ENCODE data around the gene ABCC1.

ABCC1 gene

GRCh38 chr16:16140537-16140936 is 191.1 kb downstream of the ABCC1 start:
- no peak for ATAC-seq (ENCODE audit: insufficient read depth, low read depth)
- peaks cover 4% of the 10 kb centered on the region; the same call in 1 of the 2 replicates for H4K20me1 ChIP-seq (ENCODE audit: insufficient read depth, low read length)

GRCh38 chr16:16141141-16141540 is 191.7 kb downstream of the ABCC1 start:
- ATAC-seq (ENCODE audit: insufficient read depth, low read depth) (no peak), DNase-seq (no peak)
- Histone ChIP-seq H3K9ac (ENCODE audit: low read depth, low read length) (no peak overlapping the region; the same call in 1 of the 2 replicates), H3K79me2 (ENCODE audit: insufficient read depth, low read length) (no peaks in the 10 kb centered on the region), H3K36me3 (ENCODE audit: insufficient read depth, low read length) (peaks cover 77% of the 10 kb centered on the region), H3K4me1 (ENCODE audit: insufficient read depth, low read length) (no peaks in the 10 kb centered on the region), H3K27ac (ENCODE audit: low read length) (no peak overlapping the region), H2AFZ (ENCODE audit: low read depth, low read length) (no peak overlapping the region), H3K27me3 (ENCODE audit: insufficient read depth, low read length, poor library complexity) (no peaks in the 10 kb centered on the region), H3K4me3 (ENCODE audit: low read depth in 1 of 2, low read length in 2 of 2) (no peak overlapping the region), H3K4me2 (ENCODE audit: insufficient read depth, low read length) (no peak overlapping the region), H3K9me3 (ENCODE audit: insufficient read depth, low read length, severe bottlenecking) (no peaks in the 10 kb centered on the region), H4K20me1 (ENCODE audit: insufficient read depth, low read length) (peaks cover 4% of the 10 kb centered on the region; the same call in 1 of the 2 replicates)
- TF ChIP-seq CTCF (IDR thresholded peaks at IDR 0.05; ENCODE audit: borderline replicate concordance, extremely low read depth, low read length, poor library complexity, severe bottlenecking) (no peak), EZH2 (IDR thresholded peaks at IDR 0.05; ENCODE audit: borderline replicate concordance, low read depth, low read length, severe bottlenecking) (no peak)

More at GRCh38 chr16:16140537-16140936, 191.1 kb downstream of the ABCC1 start:
- Histone ChIP-seq H3K9ac (ENCODE audit: low read depth, low read length) (no peak overlapping the region), H3K79me2 (ENCODE audit: insufficient read depth, low read length) (no peaks in the 10 kb centered on the region), H3K4me3 (ENCODE audit: low read depth in 1 of 2, low read length in 2 of 2) (no peak overlapping the region), H3K27ac (ENCODE audit: low read length) (no peak overlapping the region), H3K4me2 (ENCODE audit: insufficient read depth, low read length) (no peak overlapping the region), H3K27me3 (ENCODE audit: insufficient read depth, low read length, poor library complexity) (no peaks in the 10 kb centered on the region), H3K4me1 (ENCODE audit: insufficient read depth, low read length) (no peaks in the 10 kb centered on the region), H2AFZ (ENCODE audit: low read depth, low read length) (no peak overlapping the region), H3K9me3 (ENCODE audit: insufficient read depth, low read length, severe bottlenecking) (no peaks in the 10 kb centered on the region), H3K36me3 (ENCODE audit: insufficient read depth, low read length) (peaks cover 79% of the 10 kb centered on the region)
- no peak for DNase-seq
- no peak for TF ChIP-seq EZH2 (IDR thresholded peaks at IDR 0.05; ENCODE audit: borderline replicate concordance, low read depth, low read length, severe bottlenecking)
- TF ChIP-seq CTCF (IDR thresholded peaks at IDR 0.05; ENCODE audit: borderline replicate concordance, extremely low read depth, low read length, poor library complexity, severe bottlenecking) = no peak

- Histone ChIP-seq H4K20me1 (ENCODE audit: insufficient read depth, low read length) (peaks cover 4% of the 10 kb centered on the region; the same call in 1 of the 2 replicates), H3K9ac (ENCODE audit: low read depth, low read length) (no peak overlapping the region), H3K4me2 (ENCODE audit: insufficient read depth, low read length) (no peak overlapping the region), H3K36me3 (ENCODE audit: insufficient read depth, low read length) (peaks cover 73% of the 10 kb centered on the region), H3K4me3 (ENCODE audit: low read depth in 1 of 2, low read length in 2 of 2) (no peak overlapping the region), H3K27ac (ENCODE audit: low read length) (no peak overlapping the region), H3K27me3 (ENCODE audit: insufficient read depth, low read length, poor library complexity) (no peaks in the 10 kb centered on the region), H3K79me2 (ENCODE audit: insufficient read depth, low read length) (no peaks in the 10 kb centered on the region), H3K4me1 (ENCODE audit: insufficient read depth, low read length) (no peaks in the 10 kb centered on the region), H2AFZ (ENCODE audit: low read depth, low read length) (no peak overlapping the region), H3K9me3 (ENCODE audit: insufficient read depth, low read length, severe bottlenecking) (no peaks in the 10 kb centered on the region)
- TF ChIP-seq EZH2 (IDR thresholded peaks at IDR 0.05; ENCODE audit: borderline replicate concordance, low read depth, low read length, severe bottlenecking) (no peak), CTCF (IDR thresholded peaks at IDR 0.05; ENCODE audit: borderline replicate concordance, extremely low read depth, low read length, poor library complexity, severe bottlenecking) (no peak)
- DNase-seq (no peak), ATAC-seq (ENCODE audit: insufficient read depth, low read depth) (no peak)
These were observed 192.5 kb downstream of the ABCC1 start for GRCh38 chr16:16141784-16142396.

Data from DND-41 (cell line).